CD4-positive, alpha-beta T cell (primary cell): ENCODE results near the gene ZIC1. TPM values are rescaled to one million over a fixed set of nuclear protein-coding genes. Genes with fewer than 3 reads are reported as not detected.

ENCODE experiments used
- ATAC-seq: fragments of 200-7000 bp; cut with Tn5 transposase; one replicate; pipeline ENCODE4 v1.10.0; 2022; ENCODE audit warnings: mild to moderate bottlenecking; ENCODE audit not compliant: poor library complexity
- CTCF ChIA-PET: fragments of 350-600 bp; sonication (Branson Sonifier 250); formaldehyde crosslinking; loops from one replicate; lab custom pipeline; 2021; ENCODE audit warnings: antibody characterized with exemption, inconsistent platforms; lab: Charles Lee
- POLR2A ChIA-PET: fragments of 350-600 bp; sonication (Branson Sonifier 250); formaldehyde crosslinking; loops from one replicate; lab custom pipeline; 2021; ENCODE audit warnings: antibody characterized with exemption, inconsistent platforms; lab: Charles Lee
- DNase-seq, 14 experiments: peaks; one replicate each; pipeline ENCODE4 v3.0.0-alpha.2; 2013 to 2020; ENCODE audit warnings: mixed read lengths in 2 of 14
- H3K27ac ChIP-seq, 2 donors: one replicate each; pipeline versions ENCODE4 v1.5.1 to v1.7.0; 2013; ENCODE audit warnings: low read length in 2 of 2, low read depth in 1 of 2, mild to moderate bottlenecking in 1 of 2
- H3K27me3 ChIP-seq, 2 experiments: 1 replicate in 1 of 2; 2 replicates in 1 of 2; pipeline versions ENCODE4 v1.6.1 to v1.7.0; 2013; ENCODE audit warnings: low read length in 2 of 2, control low read depth in 1 of 2, mild to moderate bottlenecking in 1 of 2, moderate library complexity in 1 of 2; ENCODE audit not compliant: insufficient read depth in 2 of 2, control insufficient read depth in 1 of 2
- H3K36me3 ChIP-seq: one replicate; pipeline ENCODE4 v1.6.1; 2013; ENCODE audit warnings: low read length, control low read depth; ENCODE audit not compliant: insufficient read depth
- H3K4me1 ChIP-seq: one replicate; pipeline ENCODE4 v1.6.1; 2013; ENCODE audit warnings: low read length, control low read depth; ENCODE audit not compliant: insufficient read depth
- H3K4me3 ChIP-seq: one replicate; pipeline ENCODE4 v1.5.1; 2013; ENCODE audit warnings: mild to moderate bottlenecking, low read length, moderate library complexity
- H3K9me3 ChIP-seq, 2 experiments: 1 replicate in 1 of 2; 2 replicates in 1 of 2; pipeline versions ENCODE4 v1.6.1 to v1.7.0; 2013; ENCODE audit warnings: low read length in 2 of 2, mild to moderate bottlenecking in 2 of 2, control low read depth in 1 of 2, moderate library complexity in 1 of 2; ENCODE audit not compliant: control insufficient read depth in 1 of 2, insufficient read depth in 1 of 2
- H3K27ac Mint-ChIP-seq: one replicate; pipeline ENCODE4 v1.8.0; 2020; ENCODE audit warnings: mixed read lengths
- H3K27me3 Mint-ChIP-seq: one replicate; pipeline ENCODE4 v1.8.0; 2021; ENCODE audit warnings: mixed read lengths
- H3K36me3 Mint-ChIP-seq: one replicate; pipeline ENCODE4 v1.8.0; 2021; ENCODE audit warnings: low read depth, mixed read lengths
- H3K4me1 Mint-ChIP-seq: one replicate; pipeline ENCODE4 v1.8.0; 2021; ENCODE audit warnings: low read depth, mixed read lengths
- H3K4me3 Mint-ChIP-seq: one replicate; pipeline ENCODE4 v1.8.0; 2020; ENCODE audit warnings: mild to moderate bottlenecking, mixed read lengths
- H3K9me3 Mint-ChIP-seq: one replicate; pipeline ENCODE4 v1.8.0; 2020; ENCODE audit warnings: mixed read lengths
- CTCF ChIP-seq: fragments of 200-600 bp; IDR thresholded peaks from one replicate; pipeline ENCODE4 v1.8.0; 2022; ENCODE audit warnings: antibody characterized with exemption, mild to moderate bottlenecking
- intact Hi-C, 2 experiments: fragments of 100-400 bp; cut with DNase I in 1 of 2; cut with micrococcal nuclease in 1 of 2; formaldehyde crosslinking; loops; one replicate each; pipeline versions ENCODE4 v1.15.1 to v1.9.0; 2023 to 2025; cut with DNase I, micrococcal nuclease
- total RNA-seq, 174 experiments: library from RNA in 2 of 174; stranded (reverse) in 2 of 174; gene quantifications; one replicate each; pipeline ENCODE4 v1.2.3 and lab custom pipeline; 2021 to 2026

The ZIC1 gene
- total RNA-seq, 2 experiments from 2014 or later: not detected

DNA sequence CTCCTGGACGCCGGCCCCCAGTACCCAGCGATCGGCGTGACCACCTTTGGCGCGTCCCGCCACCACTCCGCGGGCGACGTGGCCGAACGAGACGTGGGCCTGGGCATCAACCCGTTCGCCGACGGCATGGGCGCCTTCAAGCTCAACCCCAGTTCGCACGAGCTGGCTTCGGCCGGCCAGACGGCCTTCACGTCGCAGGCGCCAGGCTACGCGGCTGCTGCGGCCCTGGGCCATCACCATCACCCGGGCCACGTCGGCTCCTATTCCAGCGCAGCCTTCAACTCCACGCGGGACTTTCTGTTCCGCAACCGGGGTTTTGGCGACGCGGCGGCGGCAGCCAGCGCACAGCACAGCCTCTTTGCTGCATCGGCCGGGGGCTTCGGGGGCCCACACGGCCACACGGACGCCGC lies 956 bp downstream of the ZIC1 start:
- Mint-ChIP-seq H3K27me3 (peaks cover 89% of the 10 kb centered on the region), H3K4me3 (no peak overlapping the region), H3K36me3 (no peaks in the 10 kb centered on the region), H3K4me1 (peaks cover 24% of the 10 kb centered on the region), H3K27ac (no peak overlapping the region), H3K9me3 (peaks cover 11% of the 10 kb centered on the region)
- TF ChIP-seq CTCF: no peak
- Histone ChIP-seq H3K27me3 (peaks cover 86 to 99% of the 10 kb centered on the region in 2 experiments), H3K27ac (no peak overlapping the region), H3K4me1 (peaks cover 26% of the 10 kb centered on the region), H3K4me3 (no peak overlapping the region), H3K36me3 (no peaks in the 10 kb centered on the region), H3K9me3 (peaks cover 9 to 73% of the 10 kb centered on the region in 2 experiments)
- POLR2A ChIA-PET: no interaction called here
- CTCF ChIA-PET: no interaction called here
- no peak for DNase-seq
- ATAC-seq: no peak
- intact Hi-C loops: no loop called here

DNA sequence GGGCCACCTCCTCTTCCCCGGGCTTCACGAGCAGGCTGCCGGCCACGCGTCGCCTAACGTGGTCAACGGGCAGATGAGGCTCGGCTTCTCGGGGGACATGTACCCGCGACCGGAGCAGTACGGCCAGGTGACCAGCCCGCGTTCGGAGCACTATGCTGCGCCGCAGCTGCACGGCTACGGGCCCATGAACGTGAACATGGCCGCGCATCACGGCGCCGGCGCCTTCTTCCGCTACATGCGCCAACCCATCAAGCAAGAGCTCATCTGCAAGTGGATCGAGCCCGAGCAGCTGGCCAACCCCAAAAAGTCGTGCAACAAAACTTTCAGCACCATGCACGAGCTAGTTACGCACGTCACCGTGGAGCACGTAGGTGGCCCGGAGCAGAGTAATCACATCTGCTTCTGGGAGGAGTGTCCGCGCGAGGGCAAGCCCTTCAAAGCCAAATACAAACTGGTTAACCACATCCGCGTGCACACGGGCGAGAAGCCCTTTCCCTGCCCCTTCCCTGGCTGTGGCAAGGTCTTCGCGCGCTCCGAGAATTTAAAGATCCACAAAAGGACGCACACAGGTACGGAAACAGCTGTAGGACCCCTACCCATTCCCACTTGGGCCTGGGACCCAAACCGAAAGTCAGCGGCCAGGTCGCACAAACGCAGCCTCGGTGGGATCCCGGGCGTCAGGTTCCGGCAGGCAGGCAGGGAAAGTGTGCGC lies 1.5 kb downstream of the ZIC1 start:
- ChIA-PET POLR2A (no interaction called here), CTCF (no interaction called here)
- Mint-ChIP-seq H3K9me3 (peaks cover 11% of the 10 kb centered on the region), H3K4me3 (peak overlapping the region; percentile 2), H3K4me1 (peaks cover 24% of the 10 kb centered on the region), H3K36me3 (no peaks in the 10 kb centered on the region), H3K27me3 (peaks cover 89% of the 10 kb centered on the region), H3K27ac (no peak overlapping the region)
- H3K4me3 ChIP-seq: peak overlapping the region; percentile 24
- no peak for TF ChIP-seq CTCF
- peaks cover 26% of the 10 kb centered on the region for H3K4me1 ChIP-seq
- intact Hi-C loops: no loop called here
- H3K27me3 ChIP-seq: peaks cover 84 to 98% of the 10 kb centered on the region in 2 experiments
- peaks cover 9 to 67% of the 10 kb centered on the region in 2 experiments for H3K9me3 ChIP-seq
- DNase-seq (peak in 1 of 14 experiments; percentile 9), ATAC-seq (no peak)
- H3K36me3 ChIP-seq: no peaks in the 10 kb centered on the region
- H3K27ac ChIP-seq: no peak overlapping the region

DNA sequence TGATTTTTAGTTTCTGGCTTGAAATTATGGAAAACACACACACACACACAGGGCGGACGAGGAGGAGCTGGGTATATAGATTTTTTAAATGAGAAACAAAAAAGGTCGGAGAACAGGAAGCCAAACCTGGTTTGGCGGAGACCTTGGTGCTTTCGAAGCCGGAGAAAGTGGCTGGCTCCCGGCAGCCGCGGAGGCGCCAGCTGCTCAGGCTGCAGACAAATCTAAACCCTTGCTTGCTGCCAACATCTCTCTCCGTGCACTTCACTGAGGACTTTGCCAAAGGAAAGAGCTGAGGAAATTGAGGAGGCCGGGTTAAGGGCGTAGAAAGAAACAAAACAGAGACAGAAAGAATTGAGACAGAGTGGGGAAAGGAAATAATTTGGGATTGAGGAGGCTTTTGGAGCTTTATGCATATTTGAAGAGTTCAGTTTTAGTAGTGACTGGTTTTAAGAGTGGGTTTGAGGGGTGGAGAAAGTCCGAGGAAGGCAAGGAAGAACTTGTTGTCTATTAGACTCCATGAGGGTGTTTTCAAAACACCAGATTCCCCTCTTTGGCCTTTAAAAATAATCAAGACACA lies 2.2 kb downstream of the ZIC1 start:
- ChIA-PET CTCF (no interaction called here), POLR2A (no interaction called here)
- Histone ChIP-seq H3K27me3 (peaks cover 80 to 98% of the 10 kb centered on the region in 2 experiments), H3K4me1 (peaks cover 26% of the 10 kb centered on the region), H3K4me3 (no peak overlapping the region), H3K36me3 (no peaks in the 10 kb centered on the region), H3K27ac (no peak overlapping the region), H3K9me3 (peaks cover 9 to 61% of the 10 kb centered on the region in 2 experiments)
- TF ChIP-seq CTCF: no peak
- peaks cover 24% of the 10 kb centered on the region for H3K4me1 Mint-ChIP-seq
- peaks cover 11% of the 10 kb centered on the region for H3K9me3 Mint-ChIP-seq
- intact Hi-C loops: no loop called here
- H3K27ac Mint-ChIP-seq: no peak overlapping the region
- ATAC-seq (no peak), DNase-seq (no peak)
- H3K36me3 Mint-ChIP-seq: no peaks in the 10 kb centered on the region
- peaks cover 89% of the 10 kb centered on the region for H3K27me3 Mint-ChIP-seq
- peak overlapping the region; percentile 2 for H3K4me3 Mint-ChIP-seq
